ENCODE results near the gene MEF2B. TPM values are rescaled to one million over a fixed set of nuclear protein-coding genes. Genes with fewer than 3 reads are reported as not detected.

Gene MEF2B
- total and polyA plus RNA-seq, 2 donors (not counting 3 experiments of a cell fraction or from before 2014, with no cell fraction given) = 0.52 to 1.2 TPM

DNA sequence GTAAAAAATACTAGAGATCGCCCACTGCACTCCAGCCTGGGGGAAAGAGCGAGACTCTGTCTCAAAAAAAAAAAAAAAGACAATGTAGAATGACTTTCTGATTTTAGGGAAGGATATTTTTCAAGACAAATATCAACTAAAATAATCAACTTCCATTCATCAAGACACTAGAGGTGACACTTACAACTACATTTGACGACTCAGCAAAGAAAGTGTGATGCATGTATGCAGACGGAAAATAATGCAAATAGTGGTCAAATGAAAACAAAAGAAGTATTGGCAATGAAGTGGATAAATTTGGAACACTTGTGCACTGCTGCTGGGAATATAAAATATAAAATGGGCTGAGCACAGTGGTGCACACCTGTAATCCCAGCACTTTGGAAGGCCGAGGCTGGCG, 44.0 kb downstream of the MEF2B start:
- dilution Hi-C loops (cut with MboI; ENCODE audit: extremely low pct_ligation_motif_present, low sequenced_read_pairs) = no loop called here
- no peak overlapping the region for H3K4me3 ChIP-seq (replicated peaks in 1 of 3; ENCODE audit: insufficient read depth in 1 of 3, low read depth in 1 of 3, low read length in 3 of 3)
- no peak overlapping the region for H3K27ac ChIP-seq (ENCODE audit: insufficient read depth, low read depth, low read length)
- POLR2A ChIA-PET = no interaction called here
- TF ChIP-seq FOS (IDR thresholded peaks at IDR 0.05; ENCODE audit: borderline replicate concordance, insufficient read depth, low read length) (no peak), POLR2AphosphoS5 (IDR thresholded peaks at IDR 0.05; ENCODE audit: insufficient read depth, low read depth, low read length) (no peak), EZH2 (IDR thresholded peaks at IDR 0.05; ENCODE audit: borderline replicate concordance, low read depth, low read length, severe bottlenecking) (no peak), MYC (IDR thresholded peaks at IDR 0.05; ENCODE audit: low read depth, low read length) (no peak), POLR2A (IDR thresholded peaks at IDR 0.05; ENCODE audit: low read depth, low read length) (no peak), GATA2 (IDR thresholded peaks at IDR 0.05; ENCODE audit: insufficient read depth, insufficient read length, low read depth, low read length) (no peak), JUN (IDR thresholded peaks at IDR 0.05; ENCODE audit: borderline replicate concordance, insufficient read depth, insufficient read length, low read depth) (no peak)
- TF ChIP-seq, protein P1, sequence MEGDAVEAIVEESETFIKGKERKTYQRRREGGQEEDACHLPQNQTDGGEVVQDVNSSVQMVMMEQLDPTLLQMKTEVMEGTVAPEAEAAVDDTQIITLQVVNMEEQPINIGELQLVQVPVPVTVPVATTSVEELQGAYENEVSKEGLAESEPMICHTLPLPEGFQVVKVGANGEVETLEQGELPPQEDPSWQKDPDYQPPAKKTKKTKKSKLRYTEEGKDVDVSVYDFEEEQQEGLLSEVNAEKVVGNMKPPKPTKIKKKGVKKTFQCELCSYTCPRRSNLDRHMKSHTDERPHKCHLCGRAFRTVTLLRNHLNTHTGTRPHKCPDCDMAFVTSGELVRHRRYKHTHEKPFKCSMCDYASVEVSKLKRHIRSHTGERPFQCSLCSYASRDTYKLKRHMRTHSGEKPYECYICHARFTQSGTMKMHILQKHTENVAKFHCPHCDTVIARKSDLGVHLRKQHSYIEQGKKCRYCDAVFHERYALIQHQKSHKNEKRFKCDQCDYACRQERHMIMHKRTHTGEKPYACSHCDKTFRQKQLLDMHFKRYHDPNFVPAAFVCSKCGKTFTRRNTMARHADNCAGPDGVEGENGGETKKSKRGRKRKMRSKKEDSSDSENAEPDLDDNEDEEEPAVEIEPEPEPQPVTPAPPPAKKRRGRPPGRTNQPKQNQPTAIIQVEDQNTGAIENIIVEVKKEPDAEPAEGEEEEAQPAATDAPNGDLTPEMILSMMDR (IDR thresholded peaks at IDR 0.05; ENCODE audit: extremely low read depth in 1 of 2, insufficient read depth in 1 of 2, low read depth in 1 of 2, low read length in 2 of 2) = no peak
- TF ChIP-seq, protein P2, sequence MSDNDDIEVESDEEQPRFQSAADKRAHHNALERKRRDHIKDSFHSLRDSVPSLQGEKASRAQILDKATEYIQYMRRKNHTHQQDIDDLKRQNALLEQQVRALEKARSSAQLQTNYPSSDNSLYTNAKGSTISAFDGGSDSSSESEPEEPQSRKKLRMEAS (IDR thresholded peaks at IDR 0.05; ENCODE audit: insufficient read depth, insufficient read length) = no peak
- no peak overlapping the region for H3K4me2 ChIP-seq (ENCODE audit: insufficient read depth, low read length)
- CTCF ChIA-PET = no interaction called here
- no peaks in the 10 kb centered on the region for H3K36me3 ChIP-seq (ENCODE audit: control insufficient read depth in 2 of 2, extremely low read depth in 1 of 2, insufficient read depth in 2 of 2, low read length in 2 of 2)
- H3K27me3 ChIP-seq (ENCODE audit: control insufficient read depth in 2 of 2, insufficient read depth in 2 of 2, low read length in 2 of 2) = no peaks in the 10 kb centered on the region
- no peaks in the 10 kb centered on the region for H3K4me1 ChIP-seq (ENCODE audit: control insufficient read depth, extremely low read depth, insufficient read depth, low read length)
- no peaks in the 10 kb centered on the region for H4K20me1 ChIP-seq (replicated peaks; ENCODE audit: control insufficient read depth, extremely low read depth, insufficient read depth, low read length)
- intact Hi-C loops (cut with micrococcal nuclease) = no loop called here
- no peak for FAIRE-seq
- BruUV-seq (replicated peaks) = no TSS peak
- H3K79me2 ChIP-seq (ENCODE audit: control insufficient read depth, insufficient read depth, low read length) = no peaks in the 10 kb centered on the region
- H3K9me3 ChIP-seq (replicated peaks; ENCODE audit: control insufficient read depth, insufficient read depth, low read length) = no peaks in the 10 kb centered on the region
- H3K9me1 ChIP-seq (replicated peaks; ENCODE audit: control insufficient read depth, extremely low read depth, insufficient read depth, low read length) = no peaks in the 10 kb centered on the region
- no peak overlapping the region for H3K9ac ChIP-seq (replicated peaks; ENCODE audit: extremely low read depth, insufficient read depth, low read length)
- no peak overlapping the region for H2AFZ ChIP-seq (ENCODE audit: low read depth, low read length)
- no peak for DNase-seq (ENCODE audit: low read depth, low spot score)
